Left ventricle myocardium inferior (tissue), 1 donor: ENCODE measurements around the gene CAMK4. TPM values are rescaled to one million over a fixed set of nuclear protein-coding genes. Genes with fewer than 3 reads are reported as not detected.

Source experiments
- DNase-seq: peaks from one replicate; pipeline ENCODE4 v3.0.0-alpha.2; 2020
- H3K27ac ChIP-seq: fragments of 200-600 bp; replicated peaks from 2 replicates; pipeline ENCODE4 v1.8.0; 2021
- H3K27me3 ChIP-seq: fragments of 200-600 bp; 2 replicates; pipeline ENCODE4 v1.8.0; 2021; ENCODE audit warnings: low read depth
- H3K36me3 ChIP-seq: fragments of 200-600 bp; 2 replicates; pipeline ENCODE4 v1.8.0; 2021
- H3K4me1 ChIP-seq: fragments of 200-600 bp; 2 replicates; pipeline ENCODE4 v1.8.0; 2021
- H3K4me3 ChIP-seq: fragments of 200-600 bp; 2 replicates; pipeline ENCODE4 v1.8.0; 2021; ENCODE audit warnings: mild to moderate bottlenecking, moderate library complexity
- H3K9me3 ChIP-seq: fragments of 200-600 bp; replicated peaks from 2 replicates; pipeline ENCODE4 v1.8.0; 2021
- intact Hi-C: fragments of 100-400 bp; cut with micrococcal nuclease; formaldehyde crosslinking; loops from one replicate; pipeline ENCODE4 v1.11.0; 2022
- total RNA-seq: library from RNA; stranded (reverse); fragmentation: NEBNext Ultra II Directional; extraction: Animal tissue kit (Norgen Biotek cat#: 25700); gene quantifications from one replicate; pipeline ENCODE4 v1.2.1, GENCODE V29; 2021
- TF ChIP-seq, protein P1 (sequence below): fragments of 200-600 bp; IDR thresholded peaks from 2 replicates; pipeline ENCODE4 v1.8.0; 2021; ENCODE audit warnings: antibody characterized with exemption, mild to moderate bottlenecking, borderline replicate concordance
- donor health status: DM: no; HTN: yes; CAD: no; lungs with severe emphysema.

CAMK4 gene
- total RNA-seq, 1 donor from 2014 or later, result 0.36 TPM

DNA sequence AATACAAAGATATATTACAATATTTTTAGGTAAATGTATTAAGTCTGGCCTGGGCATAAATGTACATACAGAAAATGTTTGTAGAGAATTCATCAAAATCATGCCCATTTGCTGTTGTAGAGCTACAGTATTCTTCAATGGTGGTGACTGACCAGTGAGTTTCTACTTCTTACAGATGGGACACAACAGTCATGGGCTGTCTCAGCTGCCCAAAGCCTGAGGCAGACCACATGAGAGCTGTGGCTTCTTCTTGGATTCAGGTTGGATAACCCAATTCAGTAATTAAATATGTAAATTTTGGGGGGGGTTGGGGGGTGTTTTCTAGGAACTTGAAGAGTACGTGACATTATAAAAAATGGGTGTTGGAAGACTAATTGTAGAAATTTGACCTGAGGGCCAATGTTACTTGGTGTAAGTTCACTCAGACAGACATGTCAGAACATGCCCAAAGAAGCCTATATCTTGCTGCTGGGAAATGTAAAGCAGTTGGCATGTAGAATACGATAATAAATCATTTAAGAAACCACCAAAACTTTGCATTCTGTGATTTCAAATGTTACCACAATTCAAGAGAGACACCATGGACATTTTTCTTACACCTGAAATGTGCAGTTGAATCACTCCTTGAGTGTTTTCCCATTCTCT, 270.3 kb downstream of the CAMK4 start:
- no peak for DNase-seq
- TF ChIP-seq, protein P1, sequence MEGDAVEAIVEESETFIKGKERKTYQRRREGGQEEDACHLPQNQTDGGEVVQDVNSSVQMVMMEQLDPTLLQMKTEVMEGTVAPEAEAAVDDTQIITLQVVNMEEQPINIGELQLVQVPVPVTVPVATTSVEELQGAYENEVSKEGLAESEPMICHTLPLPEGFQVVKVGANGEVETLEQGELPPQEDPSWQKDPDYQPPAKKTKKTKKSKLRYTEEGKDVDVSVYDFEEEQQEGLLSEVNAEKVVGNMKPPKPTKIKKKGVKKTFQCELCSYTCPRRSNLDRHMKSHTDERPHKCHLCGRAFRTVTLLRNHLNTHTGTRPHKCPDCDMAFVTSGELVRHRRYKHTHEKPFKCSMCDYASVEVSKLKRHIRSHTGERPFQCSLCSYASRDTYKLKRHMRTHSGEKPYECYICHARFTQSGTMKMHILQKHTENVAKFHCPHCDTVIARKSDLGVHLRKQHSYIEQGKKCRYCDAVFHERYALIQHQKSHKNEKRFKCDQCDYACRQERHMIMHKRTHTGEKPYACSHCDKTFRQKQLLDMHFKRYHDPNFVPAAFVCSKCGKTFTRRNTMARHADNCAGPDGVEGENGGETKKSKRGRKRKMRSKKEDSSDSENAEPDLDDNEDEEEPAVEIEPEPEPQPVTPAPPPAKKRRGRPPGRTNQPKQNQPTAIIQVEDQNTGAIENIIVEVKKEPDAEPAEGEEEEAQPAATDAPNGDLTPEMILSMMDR, result no peak
- Histone ChIP-seq H3K4me1 (no peaks in the 10 kb centered on the region), H3K27ac (no peak overlapping the region), H3K27me3 (no peaks in the 10 kb centered on the region), H3K36me3 (peaks cover 6% of the 10 kb centered on the region), H3K9me3 (no peaks in the 10 kb centered on the region), H3K4me3 (no peak overlapping the region)
- intact Hi-C loops, result no loop called here

DNA sequence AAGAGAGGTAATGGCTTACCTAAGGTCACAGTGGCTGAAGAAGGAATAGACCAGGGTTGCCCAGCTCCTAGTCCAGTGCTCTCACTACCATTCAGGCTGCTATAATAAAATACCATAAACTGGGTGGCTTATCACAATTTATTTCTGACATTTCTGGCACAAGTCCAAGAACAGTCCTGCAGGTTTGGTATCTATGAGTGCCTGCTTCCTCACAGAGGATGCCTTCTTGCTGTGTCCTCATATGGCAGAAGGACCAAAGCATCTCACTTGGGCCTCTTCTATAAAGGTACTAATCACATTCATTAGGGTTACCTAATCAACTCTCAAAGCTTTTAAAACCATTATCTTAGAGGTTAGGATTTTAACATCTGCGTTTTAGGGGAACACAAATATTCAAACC, 271.0 kb downstream of the CAMK4 start:
- H3K4me1 ChIP-seq, result no peaks in the 10 kb centered on the region
- no peak overlapping the region for H3K27ac ChIP-seq
- no peaks in the 10 kb centered on the region for H3K9me3 ChIP-seq
- no peak for DNase-seq
- H3K27me3 ChIP-seq, result no peaks in the 10 kb centered on the region
- H3K4me3 ChIP-seq, result no peak overlapping the region
- TF ChIP-seq, protein P1, result no peak
- peaks cover 11% of the 10 kb centered on the region for H3K36me3 ChIP-seq
- intact Hi-C loops, result no loop called here

DNA sequence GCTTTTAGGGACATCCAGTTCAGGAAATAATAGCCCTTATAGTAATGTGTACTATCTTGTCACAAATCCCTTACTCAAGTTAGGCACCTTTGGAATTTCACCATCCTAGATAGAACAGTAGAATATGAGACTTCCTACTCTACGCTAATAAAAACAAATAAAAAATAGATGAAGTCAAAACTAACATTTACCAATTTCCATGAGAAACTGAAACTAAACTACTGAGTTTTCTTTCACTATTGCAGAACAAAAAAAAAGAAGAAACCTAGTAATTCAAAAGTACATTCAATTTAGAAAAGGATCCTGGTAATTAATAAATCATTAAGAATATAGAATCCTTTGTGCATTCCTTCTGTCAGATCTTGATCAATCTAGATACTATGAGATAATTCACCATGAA, 274.2 kb downstream of the CAMK4 start:
- DNase-seq, result no peak
- no peaks in the 10 kb centered on the region for H3K4me1 ChIP-seq
- no peak overlapping the region for H3K27ac ChIP-seq

DNA sequence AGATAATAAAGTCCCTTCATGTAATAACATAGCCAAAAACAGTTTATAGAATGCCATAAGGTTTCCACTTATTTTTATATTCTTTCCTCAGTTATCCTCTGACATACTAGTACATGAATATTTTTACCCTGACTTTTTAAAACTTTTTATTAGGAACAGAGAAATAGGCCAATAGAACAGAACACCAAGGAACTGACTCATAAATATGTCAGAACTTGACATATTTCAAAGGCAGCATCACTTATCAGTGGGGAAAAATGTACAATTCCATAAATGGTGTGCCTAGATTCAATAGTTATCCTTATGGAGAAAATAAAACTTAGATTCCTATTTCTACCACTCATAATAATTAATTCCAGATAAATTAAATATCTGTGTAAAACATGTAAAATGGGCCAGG, 278.8 kb downstream of the CAMK4 start:
- no peak overlapping the region for H3K27ac ChIP-seq
- intact Hi-C loops, result no loop called here
- DNase-seq, result no peak
- no peaks in the 10 kb centered on the region for H3K4me1 ChIP-seq
- no peaks in the 10 kb centered on the region for H3K27me3 ChIP-seq
- H3K36me3 ChIP-seq, result peaks cover 15% of the 10 kb centered on the region
- no peaks in the 10 kb centered on the region for H3K9me3 ChIP-seq
- TF ChIP-seq, protein P1, result no peak
- H3K4me3 ChIP-seq, result no peak overlapping the region

More for the DNA sequence above, 274.2 kb downstream of the CAMK4 start:
- TF ChIP-seq, protein P1, result no peak
- H3K27me3 ChIP-seq, result no peaks in the 10 kb centered on the region
- intact Hi-C loops, result no loop called here
- H3K4me3 ChIP-seq, result no peak overlapping the region
- H3K36me3 ChIP-seq, result peaks cover 15% of the 10 kb centered on the region
- H3K9me3 ChIP-seq, result no peaks in the 10 kb centered on the region

DNA sequence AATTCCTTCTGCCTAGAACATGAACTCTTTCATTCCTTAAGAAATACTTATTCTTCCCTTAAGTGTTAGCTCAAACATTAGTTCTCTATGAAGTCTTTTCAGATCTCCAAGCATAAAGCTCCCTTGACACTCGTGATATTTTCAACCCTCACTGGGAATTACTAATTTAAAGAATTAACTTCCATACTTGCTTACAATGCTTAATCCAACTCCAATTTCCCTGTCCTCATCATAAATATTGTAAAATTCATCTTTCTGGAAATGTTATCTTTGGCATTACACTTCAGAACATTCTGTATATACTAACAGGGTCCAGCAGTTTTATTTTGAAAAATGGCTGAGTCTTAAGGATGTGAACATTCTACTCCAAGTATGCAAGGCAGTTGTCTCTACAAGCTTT, 280.9 kb downstream of the CAMK4 start:
- H3K4me3 ChIP-seq, result no peak overlapping the region
- peaks cover 3% of the 10 kb centered on the region for H3K36me3 ChIP-seq
- TF ChIP-seq, protein P1, result no peak
- no peaks in the 10 kb centered on the region for H3K4me1 ChIP-seq
- no peaks in the 10 kb centered on the region for H3K27me3 ChIP-seq
- H3K9me3 ChIP-seq, result no peaks in the 10 kb centered on the region
- no peak for DNase-seq
- no peak overlapping the region for H3K27ac ChIP-seq
- intact Hi-C loops, result no loop called here
